Prostate gland (tissue), 2 donors: Measurements from ENCODE around the gene SLC39A6. TPM values are rescaled to one million over a fixed set of nuclear protein-coding genes. Genes with fewer than 3 reads are reported as not detected.

Experiments
- DNase-seq: peaks from one replicate; pipeline ENCODE4 v3.0.0-alpha.2; 2019; ENCODE audit warnings: low spot score
- H3K27ac ChIP-seq, 2 donors: fragments of 200-600 bp; sonication (generic); 2 replicates each; pipeline ENCODE4 v1.5.1; 2017 to 2019
- H3K27me3 ChIP-seq: fragments of 200-600 bp; sonication (generic); replicated peaks from 2 replicates; pipeline ENCODE4 v1.5.1; 2019; ENCODE audit not compliant: insufficient read depth
- H3K36me3 ChIP-seq, 2 donors: fragments of 200-600 bp; sonication (generic); 1 replicate in 1 of 2; 2 replicates in 1 of 2; pipeline versions ENCODE4 v1.5.1 to v1.8.1; 2017 to 2019
- H3K4me1 ChIP-seq: fragments of 200-600 bp; sonication (generic); replicated peaks from 2 replicates; pipeline ENCODE4 v1.5.1; 2019
- H3K4me3 ChIP-seq, 2 donors: fragments of 200-600 bp; sonication (generic); 2 replicates each; pipeline ENCODE4 v1.5.1; 2017 to 2019
- H3K9me3 ChIP-seq: fragments of 200-600 bp; sonication (generic); 2 replicates; pipeline ENCODE4 v1.5.1; 2017
- POLR2A ChIP-seq: fragments of 450-650 bp; IDR thresholded peaks from one replicate; pipeline ENCODE4 v1.6.1; 2016; ENCODE audit warnings: antibody characterized with exemption, mild to moderate bottlenecking
- POLR2AphosphoS5 ChIP-seq: sonication (generic); formaldehyde crosslinking; IDR thresholded peaks from one replicate; pipeline ENCODE4 v1.6.1; 2017; ENCODE audit warnings: antibody characterized with exemption
- WGBS: methylation state at CpG from one replicate; pipeline ENCODE4 v1.1.5; 2018; 5-methylcytosine and 5-hydroxymethylcytosine counted together
- intact Hi-C: fragments of 100-400 bp; cut with DNase I; formaldehyde crosslinking; loops from one replicate; pipeline ENCODE4 v1.14.2; 2022
- total RNA-seq, 2 donors: library from RNA; depleted of rRNA; stranded (reverse); fragments of >200 nt; gene quantifications; one replicate each; pipeline ENCODE4 v1.1.0, GENCODE V29; 2016
- TF ChIP-seq, protein P1 (sequence below), 4 experiments: fragments of 200-600 bp in 2 of 4; fragments of 450-650 bp in 2 of 4; sonication (generic) in 2 of 4; IDR thresholded peaks; 1 replicate in 3 of 4; 2 replicates in 1 of 4; pipeline ENCODE4 v1.5.1; 2016 to 2019; ENCODE audit warnings: antibody characterized with exemption in 4 of 4, mild to moderate bottlenecking in 2 of 4, moderate library complexity in 2 of 4

SLC39A6 gene
- total RNA-seq, 2 donors from 2014 or later = 112 to 379 TPM

DNA sequence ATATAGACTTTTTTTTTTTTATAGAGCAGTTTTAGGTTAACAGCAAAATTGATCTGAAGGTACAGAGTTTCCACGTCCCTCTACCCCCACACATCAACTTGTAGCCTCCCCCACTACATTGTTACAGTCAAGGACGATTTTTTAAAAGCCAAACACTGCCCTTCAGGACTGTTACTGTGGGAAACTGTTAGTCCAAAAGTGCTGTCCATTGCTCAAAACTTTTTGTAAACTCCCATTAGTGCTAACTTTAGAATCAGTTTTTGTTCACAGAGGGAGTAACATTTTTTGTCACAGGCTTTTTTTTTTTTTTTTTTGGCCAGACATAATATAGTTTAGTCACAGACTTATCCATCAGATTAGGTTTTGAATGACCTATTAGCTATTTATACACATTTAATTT is 24.6 kb upstream of the SLC39A6 start:
- intact Hi-C loops = no loop called here
- TF ChIP-seq POLR2AphosphoS5 = no peak
- TF ChIP-seq POLR2A = no peak
- TF ChIP-seq, protein P1, sequence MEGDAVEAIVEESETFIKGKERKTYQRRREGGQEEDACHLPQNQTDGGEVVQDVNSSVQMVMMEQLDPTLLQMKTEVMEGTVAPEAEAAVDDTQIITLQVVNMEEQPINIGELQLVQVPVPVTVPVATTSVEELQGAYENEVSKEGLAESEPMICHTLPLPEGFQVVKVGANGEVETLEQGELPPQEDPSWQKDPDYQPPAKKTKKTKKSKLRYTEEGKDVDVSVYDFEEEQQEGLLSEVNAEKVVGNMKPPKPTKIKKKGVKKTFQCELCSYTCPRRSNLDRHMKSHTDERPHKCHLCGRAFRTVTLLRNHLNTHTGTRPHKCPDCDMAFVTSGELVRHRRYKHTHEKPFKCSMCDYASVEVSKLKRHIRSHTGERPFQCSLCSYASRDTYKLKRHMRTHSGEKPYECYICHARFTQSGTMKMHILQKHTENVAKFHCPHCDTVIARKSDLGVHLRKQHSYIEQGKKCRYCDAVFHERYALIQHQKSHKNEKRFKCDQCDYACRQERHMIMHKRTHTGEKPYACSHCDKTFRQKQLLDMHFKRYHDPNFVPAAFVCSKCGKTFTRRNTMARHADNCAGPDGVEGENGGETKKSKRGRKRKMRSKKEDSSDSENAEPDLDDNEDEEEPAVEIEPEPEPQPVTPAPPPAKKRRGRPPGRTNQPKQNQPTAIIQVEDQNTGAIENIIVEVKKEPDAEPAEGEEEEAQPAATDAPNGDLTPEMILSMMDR (IDR thresholded peaks at IDR 0.05) = no peak
- H3K9me3 ChIP-seq = no peaks in the 10 kb centered on the region
- H3K4me1 ChIP-seq = no peaks in the 10 kb centered on the region
- DNase-seq = no peak
- peaks cover 0 to 5% of the 10 kb centered on the region in 2 donors for H3K36me3 ChIP-seq
- WGBS = 62% methylated on average over 2 of the region's 2 CpGs
- H3K4me3 ChIP-seq = no peak overlapping the region
- H3K27ac ChIP-seq = no peak overlapping the region
- no peaks in the 10 kb centered on the region for H3K27me3 ChIP-seq

DNA sequence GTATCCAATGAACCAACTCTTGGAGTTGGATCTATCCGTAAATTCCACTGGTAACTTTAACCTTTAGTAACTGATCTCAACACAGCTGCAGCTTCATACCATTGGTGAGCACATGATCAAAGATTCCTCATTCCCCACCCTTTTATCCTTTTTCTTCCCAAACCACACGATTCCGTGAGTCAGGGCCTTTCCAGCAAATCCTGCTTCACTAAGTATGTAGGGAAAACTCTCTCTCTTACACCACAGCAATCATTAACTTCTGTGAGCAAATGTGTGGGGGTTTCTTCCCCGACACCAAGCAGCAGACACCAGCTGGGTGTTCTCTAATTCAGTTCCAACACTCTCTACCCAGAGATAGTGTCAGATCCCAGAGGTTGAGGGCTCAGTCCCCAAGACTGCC is 24.1 kb upstream of the SLC39A6 start:
- TF ChIP-seq, protein P1 (IDR thresholded peaks at IDR 0.05) = no peak
- TF ChIP-seq POLR2AphosphoS5 (no peak), POLR2A (no peak)
- intact Hi-C loops = no loop called here
- Histone ChIP-seq H3K27ac (no peak overlapping the region), H3K36me3 (no peaks in the 10 kb centered on the region), H3K9me3 (no peaks in the 10 kb centered on the region), H3K27me3 (no peaks in the 10 kb centered on the region), H3K4me3 (no peak overlapping the region), H3K4me1 (no peaks in the 10 kb centered on the region)
- no peak for DNase-seq
- 67% methylated on average over 4 of the region's 4 CpGs for WGBS

DNA sequence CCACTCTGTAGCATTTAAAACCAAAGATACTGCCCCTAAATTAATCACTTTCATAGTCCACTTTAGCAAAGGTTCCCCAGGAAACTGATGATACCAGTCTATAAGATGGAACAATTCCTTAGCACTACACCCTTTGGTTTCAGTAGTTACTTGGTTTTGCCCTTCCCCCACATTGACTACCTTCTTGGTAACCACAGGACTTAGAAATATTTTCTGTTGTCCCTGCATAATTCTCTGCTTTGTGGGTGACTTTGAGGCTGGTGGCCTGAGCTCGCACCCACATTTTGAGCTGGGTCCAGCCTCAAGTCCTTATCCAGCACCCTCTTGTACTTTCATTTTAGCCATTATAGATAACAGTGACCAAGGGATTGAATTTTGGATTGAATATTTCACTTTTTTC is 23.6 kb upstream of the SLC39A6 start:
- Histone ChIP-seq H3K4me3 (no peak overlapping the region), H3K4me1 (no peaks in the 10 kb centered on the region), H3K9me3 (no peaks in the 10 kb centered on the region), H3K36me3 (no peaks in the 10 kb centered on the region), H3K27me3 (no peaks in the 10 kb centered on the region), H3K27ac (no peak overlapping the region)
- TF ChIP-seq, protein P1 (IDR thresholded peaks at IDR 0.05) = no peak
- TF ChIP-seq POLR2AphosphoS5 (no peak), POLR2A (no peak)
- 96% methylated on average over 1 of the region's 1 CpG for WGBS
- no peak for DNase-seq
- intact Hi-C loops = no loop called here

DNA sequence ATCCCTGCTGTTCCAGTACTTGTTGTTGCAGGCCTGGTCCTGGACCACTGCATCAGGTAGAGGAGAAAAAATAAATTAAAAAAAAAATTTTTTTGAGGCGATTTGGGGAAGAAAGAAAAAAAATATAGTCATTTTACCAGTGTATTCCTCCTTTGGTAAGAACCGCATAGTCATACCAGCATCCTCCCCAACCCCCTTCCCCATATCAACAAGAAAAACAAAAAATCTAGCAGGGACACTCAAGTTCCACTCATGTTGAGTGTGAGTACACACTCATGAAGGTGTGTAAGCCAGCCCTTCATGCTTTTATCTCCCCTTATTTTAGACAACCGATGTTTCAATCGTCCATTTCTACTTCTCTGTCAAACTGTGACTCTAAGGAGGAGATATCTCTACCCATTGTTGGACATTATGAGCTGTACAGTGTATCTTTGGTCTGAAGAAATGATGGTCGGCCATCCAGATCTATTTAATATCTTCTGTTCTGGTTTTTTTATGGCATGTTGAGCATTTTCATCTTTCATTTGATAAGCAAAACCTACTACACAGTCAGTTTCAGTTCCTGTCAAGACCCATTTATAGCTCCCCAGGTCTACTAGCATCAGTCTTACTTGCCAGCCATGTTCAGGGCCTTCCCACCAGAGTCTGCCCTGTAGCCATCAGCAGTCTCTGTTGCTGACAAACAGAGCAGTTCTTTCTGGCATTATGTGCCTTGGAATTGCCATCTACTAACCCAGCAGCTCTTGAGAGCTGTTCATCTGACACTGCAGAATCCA is 20.6 kb upstream of the SLC39A6 start:
- TF ChIP-seq POLR2AphosphoS5 = no peak
- TF ChIP-seq POLR2A = no peak
- TF ChIP-seq, protein P1 (IDR thresholded peaks at IDR 0.05) = no peak
- 93% methylated on average over 5 of the region's 5 CpGs for WGBS
- Histone ChIP-seq H3K9me3 (no peaks in the 10 kb centered on the region), H3K27me3 (no peaks in the 10 kb centered on the region), H3K4me3 (no peak overlapping the region), H3K4me1 (no peaks in the 10 kb centered on the region), H3K36me3 (peaks cover 0 to 15% of the 10 kb centered on the region in 2 donors), H3K27ac (no peak overlapping the region)
- DNase-seq = no peak
- intact Hi-C loops = no loop called here

DNA sequence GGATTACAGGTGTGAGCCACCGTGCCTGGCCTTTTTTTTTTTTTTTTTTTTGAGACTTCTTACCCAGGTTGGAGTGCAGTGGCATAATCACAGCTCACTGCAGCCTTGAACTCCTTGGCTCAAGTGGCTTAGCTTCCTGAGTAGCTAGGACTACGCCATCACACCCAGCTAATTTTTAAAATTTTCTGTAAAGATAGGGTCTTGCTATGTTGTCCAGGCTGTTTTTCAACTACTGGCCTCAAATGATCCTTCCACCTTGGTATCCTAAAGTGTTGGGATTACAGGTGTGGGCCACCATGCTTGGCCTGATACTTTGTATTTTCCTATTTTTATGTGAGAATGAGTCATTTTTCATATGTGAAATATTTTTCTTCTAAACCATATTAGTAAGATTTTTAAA is 14.3 kb upstream of the SLC39A6 start:
- Histone ChIP-seq H3K4me3 (no peak overlapping the region), H3K27me3 (no peaks in the 10 kb centered on the region), H3K27ac (no peak overlapping the region), H3K36me3 (peaks cover 0 to 15% of the 10 kb centered on the region in 2 donors), H3K9me3 (no peaks in the 10 kb centered on the region), H3K4me1 (no peaks in the 10 kb centered on the region)
- no peak for DNase-seq
- 94% methylated on average over 2 of the region's 2 CpGs for WGBS
- TF ChIP-seq, protein P1 (IDR thresholded peaks at IDR 0.05) = no peak
- TF ChIP-seq POLR2AphosphoS5 = no peak
- TF ChIP-seq POLR2A = no peak
- intact Hi-C loops = no loop called here
